HG03066 (cell line): ENCODE results near the gene OR2A14.
A peak's percentile ranks its signal among the peaks of the same experiment; 100 is the strongest.
"Not testable (repeated sequence)": the region's sequence is repeated elsewhere in the genome, so short reads cannot be mapped to it uniquely, and the experiment has no call there.

Experiments
- ATAC-seq: cut with Tn5 transposase; IDR thresholded peaks from one replicate; pipeline ENCODE4 v1.9.1; 2021; ENCODE audit warnings: low read depth; ENCODE audit not compliant: unreplicated experiment

Gene OR2A14

GRCh38 chr7:144144426-144144825 is 21.4 kb downstream of the OR2A14 start:
- ATAC-seq, result no peak

DNA sequence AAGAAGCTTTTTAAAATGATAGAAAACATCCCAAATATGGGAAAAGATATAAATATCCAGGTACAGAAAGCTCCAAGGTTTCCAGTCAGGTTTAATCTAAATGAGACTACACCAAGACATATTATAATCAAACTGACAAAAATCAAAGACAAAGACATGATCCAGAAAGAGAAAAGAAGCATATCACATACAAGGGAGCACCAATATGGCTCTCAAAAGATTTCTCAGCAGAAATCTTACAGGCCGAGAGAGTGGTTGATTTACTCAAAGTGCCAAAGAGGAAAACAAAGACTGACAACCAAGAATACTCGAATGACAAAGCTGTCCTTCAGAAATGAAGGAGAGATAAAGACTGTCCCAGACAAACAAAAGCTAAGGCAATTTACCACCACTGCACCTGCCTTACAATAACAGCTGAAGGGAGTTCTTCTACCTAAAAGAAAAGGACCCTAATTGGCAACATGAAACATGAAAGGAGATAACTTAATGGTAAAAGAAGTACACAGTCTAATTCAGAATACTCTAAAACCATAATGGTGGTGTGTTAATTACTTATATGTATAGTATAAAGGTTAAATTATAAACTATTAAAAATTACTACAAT is 25.4 kb downstream of the OR2A14 start:
- no peak for ATAC-seq

GRCh38 chr7:144158861-144159260 is 35.9 kb downstream of the OR2A14 start:
- ATAC-seq, result no peak

DNA sequence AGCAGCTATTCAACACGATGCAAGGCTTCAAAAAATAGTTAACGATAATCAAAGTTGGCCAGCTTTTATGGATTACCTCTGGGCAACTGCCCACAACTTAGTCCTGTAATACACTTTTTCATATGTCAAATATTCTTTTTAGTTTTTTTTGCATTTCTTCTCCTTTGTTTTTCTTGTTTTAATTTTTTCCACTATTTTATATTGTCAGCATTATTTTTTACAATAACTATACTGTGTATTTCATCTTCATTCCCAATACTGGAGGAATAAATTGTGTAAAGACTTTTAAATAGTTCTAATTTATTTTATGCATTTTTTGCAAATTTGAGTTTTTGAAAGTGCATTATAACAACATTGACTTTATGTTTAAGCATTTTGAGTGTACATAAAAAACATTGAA is 41.8 kb downstream of the OR2A14 start:
- no peak for ATAC-seq

DNA sequence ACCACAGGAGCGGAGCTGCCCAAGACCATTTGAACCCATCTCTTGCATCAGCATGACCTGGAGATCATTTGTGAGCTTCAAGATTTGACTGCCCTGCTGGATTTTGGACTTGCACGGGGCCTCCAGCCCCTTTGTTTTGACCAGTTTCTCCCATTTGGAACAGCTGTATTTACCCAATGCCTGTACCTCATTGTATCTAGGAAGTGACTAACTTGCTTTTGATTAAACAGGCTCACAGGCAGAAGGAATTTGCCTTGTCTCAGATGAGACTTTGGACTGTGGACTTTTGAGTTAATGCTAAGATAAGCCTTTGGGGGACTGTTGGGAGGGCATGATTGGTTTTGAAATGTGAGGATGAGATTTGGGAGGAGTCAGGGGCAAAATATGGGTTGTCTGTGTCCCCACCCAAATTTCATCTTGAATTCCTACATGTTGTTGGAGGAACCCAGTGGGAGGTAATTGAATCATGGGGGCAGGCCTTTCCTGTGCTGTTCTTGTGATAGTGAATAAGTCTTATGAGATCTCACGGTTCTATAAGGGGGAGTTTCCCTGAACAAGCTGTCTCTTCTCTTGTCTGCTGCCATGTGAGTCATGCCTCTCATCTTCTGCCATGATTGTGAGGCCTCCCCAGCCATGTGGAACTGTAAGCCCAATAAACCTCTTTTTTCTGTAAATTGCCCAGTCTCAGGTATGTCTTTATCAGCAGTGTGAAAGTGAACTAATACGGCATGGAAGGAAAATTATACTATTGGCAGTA is 48.8 kb downstream of the OR2A14 start:
- not testable (repeated sequence) for ATAC-seq

DNA sequence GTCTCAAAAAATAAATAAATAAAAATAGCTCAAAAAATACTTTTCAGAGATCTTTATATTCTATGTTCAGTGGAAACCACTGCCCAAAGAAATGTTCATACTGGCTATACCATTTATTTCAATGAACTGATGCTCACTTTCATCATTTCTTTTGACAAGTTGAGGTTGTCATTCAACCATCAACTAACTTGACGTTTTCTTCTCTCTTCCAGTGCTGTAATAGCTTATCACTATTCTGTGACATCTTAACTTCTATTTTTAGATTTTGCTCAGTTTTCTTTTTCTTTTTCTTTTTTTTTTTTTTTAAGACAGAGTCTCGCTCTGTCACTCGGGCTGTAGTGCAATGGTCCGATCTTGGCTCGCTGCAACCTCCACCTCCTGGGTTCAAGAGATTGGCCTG is 51.6 kb downstream of the OR2A14 start:
- ATAC-seq, result no peak

GRCh38 chr7:144178380-144179164 is 55.6 kb downstream of the OR2A14 start:
- peak; percentile 97 for ATAC-seq

DNA sequence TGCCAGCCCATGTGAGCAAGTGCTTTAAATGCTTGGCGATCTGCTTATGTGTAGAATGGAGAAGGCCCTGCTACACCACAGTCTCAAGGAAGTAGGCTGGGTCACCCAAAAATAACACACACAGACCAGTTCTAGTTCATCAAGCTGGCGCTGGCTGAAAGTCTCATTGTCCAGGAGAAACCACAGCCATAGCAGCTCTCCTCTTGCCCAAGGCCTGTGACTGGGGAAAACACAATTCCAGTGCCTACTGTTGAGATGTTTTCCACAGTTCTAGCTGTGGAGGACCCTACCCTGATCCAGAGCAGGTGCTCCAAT is 56.1 kb downstream of the OR2A14 start:
- ATAC-seq, result peak; percentile 17
